MCF 10A (cell line): ENCODE measurements around the gene AFTPH. TPM values are rescaled to one million over a fixed set of nuclear protein-coding genes. Genes with fewer than 3 reads are reported as not detected.

Source experiments
- BruUV-seq: library from RNA; stranded (reverse); fragments of 400-500 nt; replicated peaks from 2 replicates; lab custom pipeline; 2021; lab: Mats Ljungman, UMichigan
- CTCF ChIA-PET: fragments of 300-600 bp; sonication (Branson Sonifier 250); formaldehyde crosslinking; extraction: SDS; loops from one replicate; lab custom pipeline; 2021; ENCODE audit warnings: antibody characterized with exemption, inconsistent platforms; lab: Yijun Ruan, JAX
- POLR2A ChIA-PET: fragments of 300-600, 350-650 bp; sonication (Branson Sonifier 250); formaldehyde crosslinking; extraction: SDS; loops from one replicate; lab custom pipeline; 2020; ENCODE audit warnings: antibody characterized with exemption, inconsistent platforms; lab: Yijun Ruan, JAX
- DNase-seq: peaks from one replicate; pipeline ENCODE4 v3.0.0-alpha.2; 2018; ENCODE audit not compliant: unreplicated experiment
- H3K27ac Mint-ChIP-seq: one replicate; pipeline ENCODE4 v1.8.0; 2022; ENCODE audit warnings: mild to moderate bottlenecking, low read depth, mixed read lengths; ENCODE audit not compliant: unreplicated experiment
- H3K27me3 Mint-ChIP-seq: one replicate; pipeline ENCODE4 v1.8.0; 2022; ENCODE audit warnings: mixed read lengths; ENCODE audit not compliant: insufficient read depth, unreplicated experiment
- H3K36me3 Mint-ChIP-seq: one replicate; pipeline ENCODE4 v1.8.0; 2022; ENCODE audit warnings: mild to moderate bottlenecking, moderate library complexity, mixed read lengths; ENCODE audit not compliant: insufficient read depth, unreplicated experiment
- H3K4me1 Mint-ChIP-seq: one replicate; pipeline ENCODE4 v1.8.0; 2022; ENCODE audit warnings: mixed read lengths; ENCODE audit not compliant: insufficient read depth, unreplicated experiment
- H3K4me3 Mint-ChIP-seq: one replicate; pipeline ENCODE4 v1.8.0; 2022; ENCODE audit warnings: mild to moderate bottlenecking, moderate library complexity, mixed read lengths; ENCODE audit not compliant: unreplicated experiment
- H3K9me3 Mint-ChIP-seq: one replicate; pipeline ENCODE4 v1.8.0; 2022; ENCODE audit warnings: mixed read lengths; ENCODE audit not compliant: unreplicated experiment
- intact Hi-C: fragments of 100-400 bp; cut with micrococcal nuclease; formaldehyde crosslinking; loops from 2 replicates; pipeline ENCODE4 v1.14.1; 2022
- total RNA-seq: library from RNA; stranded (reverse); gene quantifications from 2 replicates; pipeline ENCODE4 v1.2.3, GENCODE V29; 2022
- TF ChIP-seq, protein P1 (sequence below): fragments of 200-600 bp; IDR thresholded peaks from one replicate; pipeline ENCODE4 v1.8.0; 2022; ENCODE audit warnings: antibody characterized with exemption, mild to moderate bottlenecking; ENCODE audit not compliant: unreplicated experiment

The AFTPH gene
- total RNA-seq, 1 experiment from 2014 or later = 24.7 TPM

DNA sequence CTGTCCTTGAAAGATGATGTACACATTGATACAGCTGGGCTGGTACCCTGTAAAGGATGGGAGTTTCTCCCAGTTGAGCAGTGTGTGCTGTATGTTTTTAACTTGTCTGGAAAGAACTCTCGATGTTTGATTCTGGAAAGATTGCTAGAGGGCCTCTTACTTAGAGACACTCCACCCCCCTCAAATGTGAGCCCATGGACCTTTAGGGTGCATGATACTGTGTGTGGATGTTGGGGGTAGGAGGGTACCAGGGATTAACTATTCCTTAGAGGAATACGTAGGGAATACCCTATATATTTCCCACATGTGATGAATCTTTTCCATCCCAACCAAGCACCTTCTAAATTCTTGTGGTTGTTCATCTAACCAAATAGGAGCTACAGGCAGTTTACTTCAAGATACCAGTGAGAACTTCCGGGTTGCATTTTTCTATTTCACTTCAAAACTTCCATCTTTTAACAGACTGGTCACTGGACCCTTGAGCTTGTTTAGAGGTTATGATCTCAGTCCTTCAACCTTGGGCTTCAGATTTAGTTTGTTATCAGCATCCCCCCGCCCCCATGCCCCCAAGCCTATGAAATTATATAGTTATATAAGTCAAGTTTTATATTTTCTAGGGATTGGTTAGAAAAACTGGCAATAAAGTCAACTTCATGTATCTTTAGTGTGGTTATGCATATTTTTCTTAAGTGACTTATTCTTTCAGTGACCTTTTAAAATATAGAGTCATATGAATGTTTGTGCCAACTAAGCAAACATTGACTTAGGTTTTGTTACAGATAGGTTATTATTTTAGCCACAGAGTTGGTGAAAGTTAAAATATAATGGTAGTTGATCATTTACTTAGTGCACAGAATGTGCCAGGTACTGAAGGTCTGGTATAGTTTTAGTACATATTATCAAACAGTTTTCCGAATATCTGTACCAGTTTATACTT is 18.2 kb downstream of the AFTPH start:
- BruUV-seq = no TSS peak
- Mint-ChIP-seq H3K27ac (peak overlapping the region; percentile 9), H3K4me1 (peaks cover 39% of the 10 kb centered on the region), H3K9me3 (no peaks in the 10 kb centered on the region), H3K36me3 (no peaks in the 10 kb centered on the region), H3K27me3 (no peaks in the 10 kb centered on the region), H3K4me3 (no peak overlapping the region)
- ChIA-PET CTCF (interaction anchor here (0.5 to 1.0 kb wide), 4 partner anchors 14 to 211 kb away, joined by 3 to 4 read pairs (median 3); no protein-coding TSS in a partner anchor), POLR2A (interaction anchor here (0.5 to 5.4 kb wide), 2 partner anchors 18 to 241 kb away, joined by 4 to 34 read pairs; partner anchors contain the start of gene AFTPH)
- no peak for DNase-seq
- intact Hi-C loops = no loop called here
- TF ChIP-seq, protein P1, sequence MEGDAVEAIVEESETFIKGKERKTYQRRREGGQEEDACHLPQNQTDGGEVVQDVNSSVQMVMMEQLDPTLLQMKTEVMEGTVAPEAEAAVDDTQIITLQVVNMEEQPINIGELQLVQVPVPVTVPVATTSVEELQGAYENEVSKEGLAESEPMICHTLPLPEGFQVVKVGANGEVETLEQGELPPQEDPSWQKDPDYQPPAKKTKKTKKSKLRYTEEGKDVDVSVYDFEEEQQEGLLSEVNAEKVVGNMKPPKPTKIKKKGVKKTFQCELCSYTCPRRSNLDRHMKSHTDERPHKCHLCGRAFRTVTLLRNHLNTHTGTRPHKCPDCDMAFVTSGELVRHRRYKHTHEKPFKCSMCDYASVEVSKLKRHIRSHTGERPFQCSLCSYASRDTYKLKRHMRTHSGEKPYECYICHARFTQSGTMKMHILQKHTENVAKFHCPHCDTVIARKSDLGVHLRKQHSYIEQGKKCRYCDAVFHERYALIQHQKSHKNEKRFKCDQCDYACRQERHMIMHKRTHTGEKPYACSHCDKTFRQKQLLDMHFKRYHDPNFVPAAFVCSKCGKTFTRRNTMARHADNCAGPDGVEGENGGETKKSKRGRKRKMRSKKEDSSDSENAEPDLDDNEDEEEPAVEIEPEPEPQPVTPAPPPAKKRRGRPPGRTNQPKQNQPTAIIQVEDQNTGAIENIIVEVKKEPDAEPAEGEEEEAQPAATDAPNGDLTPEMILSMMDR = no peak

GRCh38 chr2:64543008-64543697 is 19.0 kb downstream of the AFTPH start:
- H3K9me3 Mint-ChIP-seq = no peaks in the 10 kb centered on the region
- ChIA-PET CTCF (interaction anchor here (1.3 kb wide), 1 partner anchor 213 kb away, joined by 3 read pairs; no protein-coding TSS in a partner anchor), POLR2A (interaction anchor here (0.6 to 5.4 kb wide), 4 partner anchors 19 to 84 kb away, joined by 3 to 34 read pairs (median 5); partner anchors contain the start of gene AFTPH)
- no peaks in the 10 kb centered on the region for H3K27me3 Mint-ChIP-seq
- BruUV-seq = no TSS peak
- H3K4me1 Mint-ChIP-seq = peaks cover 39% of the 10 kb centered on the region
- intact Hi-C loops = no loop called here
- no peaks in the 10 kb centered on the region for H3K36me3 Mint-ChIP-seq
- TF ChIP-seq, protein P1 = no peak
- peak; percentile 18 for DNase-seq
- peak overlapping the region; percentile 9 for H3K27ac Mint-ChIP-seq
- no peak overlapping the region for H3K4me3 Mint-ChIP-seq

- Mint-ChIP-seq H3K27ac (no peak overlapping the region), H3K9me3 (no peaks in the 10 kb centered on the region), H3K4me3 (no peak overlapping the region), H3K27me3 (no peaks in the 10 kb centered on the region), H3K36me3 (peaks cover 6% of the 10 kb centered on the region), H3K4me1 (peaks cover 2% of the 10 kb centered on the region)
- DNase-seq = no peak
- BruUV-seq = no TSS peak
- intact Hi-C loops = no loop called here
- TF ChIP-seq, protein P1 = no peak
- CTCF ChIA-PET = no interaction called here
- POLR2A ChIA-PET = no interaction called here
Observed at GRCh38 chr2:64548761-64549160, 24.6 kb downstream of the AFTPH start.
